Measurements from ENCODE around the gene DISC1. TPM values are rescaled to one million over a fixed set of nuclear protein-coding genes. Genes with fewer than 3 reads are reported as not detected.

DISC1 gene
- total and polyA plus RNA-seq, 2 of the 13 experiments (the other 11 are each of a cell fraction or from before 2014, with no cell fraction given): 4.2 to 4.6 TPM

DNA sequence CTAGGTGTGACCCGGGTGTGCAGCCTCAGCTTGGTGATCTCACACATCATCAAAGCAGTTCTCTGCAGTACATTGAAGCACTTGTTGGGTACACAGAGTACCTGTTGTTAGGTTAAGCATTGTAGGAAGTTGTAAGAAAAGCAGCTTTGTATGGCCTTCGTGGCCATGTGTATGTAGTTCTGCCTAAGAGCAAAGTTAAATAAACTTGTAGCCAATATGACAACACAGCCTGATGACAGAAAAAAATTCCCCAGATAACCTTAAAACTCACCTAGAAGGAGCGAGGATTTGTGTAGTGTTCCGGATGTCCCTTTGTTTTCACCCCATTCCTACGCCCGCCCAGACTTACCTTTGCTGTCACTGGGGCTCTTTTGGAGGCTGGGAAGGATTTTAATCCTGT, 48.0 kb downstream of the DISC1 start (continued):
- no peak for TF ChIP-seq ZNF816 (CRISPR knock-in tag; IDR thresholded peaks at IDR 0.05; ENCODE audit: borderline replicate concordance)
- TF ChIP-seq, protein P1, sequence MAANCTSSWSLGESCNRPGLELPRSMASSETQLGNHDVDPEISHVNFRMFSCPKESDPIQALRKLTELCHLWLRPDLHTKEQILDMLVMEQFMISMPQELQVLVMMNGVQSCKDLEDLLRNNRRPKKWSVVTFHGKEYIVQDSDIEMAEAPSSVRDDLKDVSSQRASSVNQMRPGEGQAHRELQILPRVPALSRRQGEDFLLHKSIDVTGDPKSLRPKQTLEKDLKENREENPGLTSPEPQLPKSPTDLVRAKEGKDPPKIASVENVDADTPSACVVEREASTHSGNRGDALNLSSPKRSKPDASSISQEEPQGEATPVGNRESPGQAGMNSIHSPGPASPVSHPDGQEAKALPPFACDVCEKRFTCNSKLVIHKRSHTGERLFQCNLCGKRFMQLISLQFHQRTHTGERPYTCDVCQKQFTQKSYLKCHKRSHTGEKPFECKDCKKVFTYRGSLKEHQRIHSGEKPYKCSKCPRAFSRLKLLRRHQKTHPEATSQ (CRISPR knock-in tag; IDR thresholded peaks at IDR 0.05; ENCODE audit: borderline replicate concordance): no peak
- TF ChIP-seq BCL6 (CRISPR knock-in tag; IDR thresholded peaks at IDR 0.05): peak; percentile 74
- no peak for TF ChIP-seq ZNF451 (CRISPR knock-in tag; IDR thresholded peaks at IDR 0.05)
- TF ChIP-seq ADNP (CRISPR knock-in tag; IDR thresholded peaks at IDR 0.05): no peak
- no peak for TF ChIP-seq FOXC1 (CRISPR knock-in tag; IDR thresholded peaks at IDR 0.05; ENCODE audit: borderline replicate concordance)
- no peak for TF ChIP-seq ZBTB7B (CRISPR knock-in tag; IDR thresholded peaks at IDR 0.05)
- TF ChIP-seq TEAD3 (CRISPR knock-in tag; optimal IDR thresholded peaks at IDR 0.05; ENCODE audit: borderline replicate concordance): peak; percentile 72
- no peak for TF ChIP-seq MBD4 (IDR thresholded peaks at IDR 0.05; ENCODE audit: borderline replicate concordance, low read length)
- TF ChIP-seq, protein P2, sequence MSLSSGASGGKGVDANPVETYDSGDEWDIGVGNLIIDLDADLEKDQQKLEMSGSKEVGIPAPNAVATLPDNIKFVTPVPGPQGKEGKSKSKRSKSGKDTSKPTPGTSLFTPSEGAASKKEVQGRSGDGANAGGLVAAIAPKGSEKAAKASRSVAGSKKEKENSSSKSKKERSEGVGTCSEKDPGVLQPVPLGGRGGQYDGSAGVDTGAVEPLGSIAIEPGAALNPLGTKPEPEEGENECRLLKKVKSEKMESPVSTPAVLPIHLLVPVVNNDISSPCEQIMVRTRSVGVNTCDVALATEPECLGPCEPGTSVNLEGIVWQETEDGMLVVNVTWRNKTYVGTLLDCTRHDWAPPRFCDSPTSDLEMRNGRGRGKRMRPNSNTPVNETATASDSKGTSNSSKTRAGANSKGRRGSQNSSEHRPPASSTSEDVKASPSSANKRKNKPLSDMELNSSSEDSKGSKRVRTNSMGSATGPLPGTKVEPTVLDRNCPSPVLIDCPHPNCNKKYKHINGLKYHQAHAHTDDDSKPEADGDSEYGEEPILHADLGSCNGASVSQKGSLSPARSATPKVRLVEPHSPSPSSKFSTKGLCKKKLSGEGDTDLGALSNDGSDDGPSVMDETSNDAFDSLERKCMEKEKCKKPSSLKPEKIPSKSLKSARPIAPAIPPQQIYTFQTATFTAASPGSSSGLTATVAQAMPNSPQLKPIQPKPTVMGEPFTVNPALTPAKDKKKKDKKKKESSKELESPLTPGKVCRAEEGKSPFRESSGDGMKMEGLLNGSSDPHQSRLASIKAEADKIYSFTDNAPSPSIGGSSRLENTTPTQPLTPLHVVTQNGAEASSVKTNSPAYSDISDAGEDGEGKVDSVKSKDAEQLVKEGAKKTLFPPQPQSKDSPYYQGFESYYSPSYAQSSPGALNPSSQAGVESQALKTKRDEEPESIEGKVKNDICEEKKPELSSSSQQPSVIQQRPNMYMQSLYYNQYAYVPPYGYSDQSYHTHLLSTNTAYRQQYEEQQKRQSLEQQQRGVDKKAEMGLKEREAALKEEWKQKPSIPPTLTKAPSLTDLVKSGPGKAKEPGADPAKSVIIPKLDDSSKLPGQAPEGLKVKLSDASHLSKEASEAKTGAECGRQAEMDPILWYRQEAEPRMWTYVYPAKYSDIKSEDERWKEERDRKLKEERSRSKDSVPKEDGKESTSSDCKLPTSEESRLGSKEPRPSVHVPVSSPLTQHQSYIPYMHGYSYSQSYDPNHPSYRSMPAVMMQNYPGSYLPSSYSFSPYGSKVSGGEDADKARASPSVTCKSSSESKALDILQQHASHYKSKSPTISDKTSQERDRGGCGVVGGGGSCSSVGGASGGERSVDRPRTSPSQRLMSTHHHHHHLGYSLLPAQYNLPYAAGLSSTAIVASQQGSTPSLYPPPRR (CRISPR knock-in tag; IDR thresholded peaks at IDR 0.05; ENCODE audit: borderline replicate concordance): peak; percentile 87; the same call in 1 of the 2 replicates
- no peak for TF ChIP-seq SNRNP70 (IDR thresholded peaks at IDR 0.05; ENCODE audit: low read depth, low read length)
- no peak for TF ChIP-seq ASH2L (IDR thresholded peaks at IDR 0.05; ENCODE audit: insufficient read length, low read depth, low read length)
- no peak for TF ChIP-seq ZBTB1 (CRISPR knock-in tag; IDR thresholded peaks at IDR 0.05; ENCODE audit: borderline replicate concordance)
- TF ChIP-seq, protein P3, sequence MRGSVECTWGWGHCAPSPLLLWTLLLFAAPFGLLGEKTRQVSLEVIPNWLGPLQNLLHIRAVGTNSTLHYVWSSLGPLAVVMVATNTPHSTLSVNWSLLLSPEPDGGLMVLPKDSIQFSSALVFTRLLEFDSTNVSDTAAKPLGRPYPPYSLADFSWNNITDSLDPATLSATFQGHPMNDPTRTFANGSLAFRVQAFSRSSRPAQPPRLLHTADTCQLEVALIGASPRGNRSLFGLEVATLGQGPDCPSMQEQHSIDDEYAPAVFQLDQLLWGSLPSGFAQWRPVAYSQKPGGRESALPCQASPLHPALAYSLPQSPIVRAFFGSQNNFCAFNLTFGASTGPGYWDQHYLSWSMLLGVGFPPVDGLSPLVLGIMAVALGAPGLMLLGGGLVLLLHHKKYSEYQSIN (CRISPR knock-in tag; IDR thresholded peaks at IDR 0.05; ENCODE audit: borderline replicate concordance): no peak
- TF ChIP-seq PHF21A (CRISPR knock-in tag; IDR thresholded peaks at IDR 0.05): peak; percentile 55; the same call in 1 of the 2 replicates
- TF ChIP-seq, protein P4, sequence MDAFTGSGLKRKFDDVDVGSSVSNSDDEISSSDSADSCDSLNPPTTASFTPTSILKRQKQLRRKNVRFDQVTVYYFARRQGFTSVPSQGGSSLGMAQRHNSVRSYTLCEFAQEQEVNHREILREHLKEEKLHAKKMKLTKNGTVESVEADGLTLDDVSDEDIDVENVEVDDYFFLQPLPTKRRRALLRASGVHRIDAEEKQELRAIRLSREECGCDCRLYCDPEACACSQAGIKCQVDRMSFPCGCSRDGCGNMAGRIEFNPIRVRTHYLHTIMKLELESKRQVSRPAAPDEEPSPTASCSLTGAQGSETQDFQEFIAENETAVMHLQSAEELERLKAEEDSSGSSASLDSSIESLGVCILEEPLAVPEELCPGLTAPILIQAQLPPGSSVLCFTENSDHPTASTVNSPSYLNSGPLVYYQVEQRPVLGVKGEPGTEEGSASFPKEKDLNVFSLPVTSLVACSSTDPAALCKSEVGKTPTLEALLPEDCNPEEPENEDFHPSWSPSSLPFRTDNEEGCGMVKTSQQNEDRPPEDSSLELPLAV (CRISPR knock-in tag; conservative IDR thresholded peaks at IDR 0.05; ENCODE audit: low read depth): no peak
- TF ChIP-seq RXRA (CRISPR knock-in tag; IDR thresholded peaks at IDR 0.05): no peak; the same call in 1 of the 2 replicates
- TF ChIP-seq ZNF607 (CRISPR knock-in tag; IDR thresholded peaks at IDR 0.05; ENCODE audit: borderline replicate concordance): no peak
- TF ChIP-seq GATAD2A (CRISPR knock-in tag; IDR thresholded peaks at IDR 0.05): peak; percentile 35; the same call in 1 of the 2 replicates
- TF ChIP-seq ZNF253 (CRISPR knock-in tag; IDR thresholded peaks at IDR 0.05; ENCODE audit: borderline replicate concordance): no peak
- TF ChIP-seq NFIC (IDR thresholded peaks at IDR 0.05; ENCODE audit: low read length): 0 out of 2 replicates have a peak, but pooled peaks have one; percentile 40
- TF ChIP-seq EP300 (IDR thresholded peaks at IDR 0.05; ENCODE audit: low read depth in 2 of 2, low read length in 2 of 2): peak in 1 of 2 experiments; percentile 66; a peak in 2 of 4 replicates
- peak; percentile 34; the same call in 1 of the 2 replicates for TF ChIP-seq EP300 (CRISPR knock-in tag; IDR thresholded peaks at IDR 0.05; ENCODE audit: borderline replicate concordance)
